HUDEP-2 (cell line): ENCODE results near the gene PPP1R14C.
"Not testable (repeated sequence)": the region's sequence is repeated elsewhere in the genome, so short reads cannot be mapped to it uniquely, and the experiment has no call there.

Experiments
- DNase-seq, 76 experiments: peaks; one replicate each; lab custom pipeline; 2025; ENCODE audit not compliant: unreplicated experiment in 76 of 76; lab: John Stamatoyannopoulos, UW

Gene PPP1R14C

DNA sequence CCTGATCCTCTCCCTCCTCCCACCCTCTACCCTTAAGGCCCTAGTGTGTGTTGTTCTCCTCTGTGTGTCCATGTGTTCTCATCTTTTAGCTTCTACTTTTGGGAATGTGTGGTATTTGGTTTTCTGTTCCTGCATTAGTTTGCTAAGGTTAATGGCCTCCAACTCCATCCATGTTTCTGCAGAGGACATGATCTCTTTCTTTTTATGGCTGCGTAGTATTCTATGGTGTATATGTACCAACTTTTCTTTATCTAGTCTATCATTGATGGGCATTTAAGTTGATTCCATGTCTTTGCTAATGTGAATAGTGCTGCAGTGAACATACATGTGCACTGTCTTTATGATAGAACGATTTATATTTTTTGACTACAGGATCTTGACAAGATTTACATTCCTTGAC is 44.6 kb downstream of the PPP1R14C start:
- not testable (repeated sequence) for DNase-seq

- peak in 1 of 76 experiments; percentile 11 for DNase-seq
These were observed 46.3 kb downstream of the PPP1R14C start for GRCh38 chr6:150189122-150189521.

DNA sequence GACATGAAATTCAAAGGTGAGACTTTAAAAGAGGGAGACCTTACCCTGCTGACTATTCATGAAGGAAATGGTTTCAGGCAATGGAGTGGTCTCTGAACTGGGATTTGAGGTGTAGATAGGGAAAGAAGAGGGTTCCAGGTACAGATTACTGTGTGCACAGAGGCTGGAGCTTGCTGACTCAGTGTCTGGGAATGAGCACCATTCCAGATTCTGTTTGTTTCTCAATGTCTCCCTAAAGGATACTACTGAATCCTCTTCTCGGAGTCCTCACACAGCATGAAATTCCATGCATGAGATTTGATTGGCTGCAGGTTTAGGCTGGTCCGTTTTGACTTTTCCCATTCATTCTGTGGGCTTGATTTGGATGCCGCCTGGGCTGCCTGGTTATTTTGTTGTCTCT is 49.0 kb downstream of the PPP1R14C start:
- no peak for DNase-seq

DNA sequence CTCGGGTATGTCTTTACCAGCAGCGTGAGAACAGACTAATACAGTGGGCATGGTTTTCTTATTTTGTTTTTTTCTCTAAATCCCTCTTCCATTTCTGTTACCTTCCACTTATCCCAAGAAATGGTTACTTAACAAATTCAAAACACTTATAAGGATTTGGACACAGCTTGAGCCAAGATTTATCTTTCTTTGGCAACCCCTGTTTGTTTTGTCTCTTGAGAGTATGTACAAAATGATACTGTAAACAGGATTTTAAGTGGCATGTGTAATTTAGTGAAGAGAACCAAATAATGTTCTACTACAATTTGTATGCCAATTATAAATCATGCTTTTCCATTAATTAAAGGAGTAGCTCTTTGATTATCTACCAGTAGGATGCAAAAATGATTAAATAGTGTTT is 51.4 kb downstream of the PPP1R14C start:
- no peak for DNase-seq

DNA sequence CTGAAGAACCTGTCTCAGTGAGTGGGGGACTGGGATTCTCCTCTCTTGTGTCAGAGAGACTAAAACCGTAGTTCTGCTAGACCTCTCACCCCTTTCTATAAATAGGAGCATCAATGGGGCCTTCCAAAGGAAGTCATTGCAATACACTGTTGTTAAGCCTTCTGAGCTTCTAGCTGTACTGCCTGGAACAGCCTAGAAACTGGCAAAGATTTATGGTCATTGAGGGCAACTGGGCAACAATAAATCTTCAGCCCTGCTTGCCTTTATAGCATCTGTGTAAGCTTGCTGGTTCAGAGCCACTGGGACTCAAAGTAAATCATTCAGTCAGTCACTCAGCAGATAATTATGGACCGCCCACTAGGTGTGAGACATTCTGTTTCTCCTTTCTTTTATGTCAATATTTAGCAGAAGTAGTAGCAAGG is 53.2 kb downstream of the PPP1R14C start:
- no peak for DNase-seq

- DNase-seq = no peak
These were observed 54.3 kb downstream of the PPP1R14C start for GRCh38 chr6:150196942-150197745.

DNA sequence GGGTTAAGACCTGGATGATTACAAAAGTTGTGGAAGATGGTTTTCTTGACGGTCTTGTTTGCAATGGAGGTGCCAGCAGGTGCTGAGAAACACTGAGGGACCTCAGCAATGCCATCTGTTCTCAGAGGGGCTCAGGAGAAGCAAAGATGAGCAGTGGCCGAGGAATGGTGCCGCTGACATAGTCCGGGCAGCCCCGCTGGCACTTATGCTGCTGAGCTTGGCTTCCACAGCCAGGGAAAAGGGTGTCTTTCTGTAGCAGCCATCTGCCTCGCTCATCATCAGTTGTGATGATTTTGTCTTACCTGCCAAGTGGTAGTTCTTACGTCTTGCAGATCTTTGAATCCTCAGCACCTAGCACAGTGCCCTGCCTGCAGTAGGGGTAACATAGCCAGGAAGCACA is 55.7 kb downstream of the PPP1R14C start:
- DNase-seq = no peak

DNA sequence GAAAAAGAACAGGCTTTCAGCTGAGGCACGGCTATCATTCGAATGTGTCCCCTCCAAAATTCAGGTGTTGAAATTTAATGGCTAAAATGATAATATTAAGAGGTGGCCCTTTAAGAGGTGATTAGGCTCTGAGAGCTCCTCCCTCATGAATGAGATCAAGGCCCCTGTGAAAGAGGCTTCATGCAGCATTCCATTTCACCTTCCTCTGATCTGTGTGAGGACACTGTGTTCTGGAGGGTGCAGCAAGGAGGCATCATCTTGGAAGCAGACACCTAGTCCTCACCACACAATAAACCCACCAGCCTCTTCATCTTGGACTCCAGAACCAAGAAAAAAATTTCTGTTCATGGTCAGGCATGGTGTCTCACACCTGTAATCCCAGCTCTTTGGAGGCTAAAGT is 56.4 kb downstream of the PPP1R14C start:
- no peak for DNase-seq

DNA sequence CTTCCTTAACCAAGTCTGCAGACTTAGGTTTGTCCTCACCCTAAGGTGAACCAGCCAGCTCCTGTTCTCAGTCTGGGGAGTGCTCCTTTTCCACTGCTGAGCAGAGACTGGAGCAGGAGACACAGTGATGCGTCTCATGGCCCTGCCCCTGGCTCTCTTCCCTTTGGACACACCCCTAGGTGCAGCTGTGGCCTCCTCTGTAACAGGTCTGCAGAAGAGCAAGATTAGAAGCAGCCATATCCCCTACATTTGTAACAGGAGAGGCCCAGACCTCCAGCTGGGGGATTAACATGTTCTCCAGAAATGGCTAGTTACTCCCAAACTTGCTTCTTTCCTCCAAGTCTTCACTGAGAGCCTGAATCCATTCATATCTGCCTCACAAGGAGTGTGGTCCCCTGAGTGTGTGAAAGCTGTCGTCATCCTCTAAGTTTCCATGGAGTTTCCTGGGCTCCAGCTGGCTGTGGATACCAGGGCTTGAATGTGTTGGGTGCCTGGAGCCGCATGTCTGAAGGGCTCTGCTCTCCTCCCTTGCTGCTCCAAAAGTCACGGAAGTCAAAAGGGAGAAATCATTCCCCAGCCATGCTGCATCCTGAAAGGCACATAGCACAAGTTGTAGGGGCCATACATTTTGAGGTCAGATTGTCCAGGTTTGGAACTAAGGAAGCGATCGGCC is 57.7 kb downstream of the PPP1R14C start:
- DNase-seq = no peak

DNA sequence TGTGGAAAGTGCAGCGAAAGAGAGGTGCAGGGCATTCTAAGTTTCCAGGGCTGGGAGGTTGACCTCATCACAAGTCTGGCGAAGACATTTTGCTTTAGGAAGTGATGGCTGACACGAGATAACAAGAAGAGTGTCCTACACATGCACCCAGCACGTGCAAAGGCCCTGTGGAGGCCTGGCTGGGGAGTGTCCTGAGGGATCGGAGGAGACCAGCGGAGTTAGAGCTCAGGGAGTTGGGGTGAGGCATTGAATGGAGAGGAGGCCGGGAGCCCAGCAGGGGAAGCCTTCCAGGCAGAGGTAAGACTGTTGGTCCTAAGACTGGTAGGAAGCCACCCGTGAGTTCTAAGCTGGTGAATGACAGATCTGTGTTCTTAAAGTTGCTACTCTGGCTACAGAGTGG is 58.4 kb downstream of the PPP1R14C start:
- no peak for DNase-seq

GRCh38 chr6:150201772-150202329 is 59.0 kb downstream of the PPP1R14C start:
- DNase-seq = no peak

DNA sequence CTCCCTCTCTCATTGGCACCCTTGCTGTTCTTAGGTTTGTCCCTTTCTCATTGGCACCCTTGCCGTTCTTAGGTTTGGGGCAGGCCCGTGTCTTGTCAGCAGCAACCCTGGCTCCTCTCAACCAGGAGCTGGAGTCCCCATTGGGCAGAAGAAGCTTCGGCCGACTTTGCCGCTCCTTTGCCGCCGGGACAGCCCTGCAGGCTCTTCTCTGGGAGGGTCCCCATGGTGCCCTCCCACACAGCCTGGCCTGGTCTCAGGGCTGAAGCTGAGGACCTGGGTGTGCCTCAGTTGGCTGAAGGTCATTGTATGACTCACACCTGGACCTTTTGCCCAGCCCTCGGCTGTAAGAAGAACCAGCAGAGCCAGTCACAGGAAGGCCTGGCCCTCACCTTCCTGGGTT is 59.6 kb downstream of the PPP1R14C start:
- DNase-seq = no peak

- DNase-seq = no peak
These were observed 60.1 kb downstream of the PPP1R14C start for GRCh38 chr6:150202934-150203333.

- no peak for DNase-seq
These were observed 60.5 kb downstream of the PPP1R14C start for GRCh38 chr6:150203378-150203777.

DNA sequence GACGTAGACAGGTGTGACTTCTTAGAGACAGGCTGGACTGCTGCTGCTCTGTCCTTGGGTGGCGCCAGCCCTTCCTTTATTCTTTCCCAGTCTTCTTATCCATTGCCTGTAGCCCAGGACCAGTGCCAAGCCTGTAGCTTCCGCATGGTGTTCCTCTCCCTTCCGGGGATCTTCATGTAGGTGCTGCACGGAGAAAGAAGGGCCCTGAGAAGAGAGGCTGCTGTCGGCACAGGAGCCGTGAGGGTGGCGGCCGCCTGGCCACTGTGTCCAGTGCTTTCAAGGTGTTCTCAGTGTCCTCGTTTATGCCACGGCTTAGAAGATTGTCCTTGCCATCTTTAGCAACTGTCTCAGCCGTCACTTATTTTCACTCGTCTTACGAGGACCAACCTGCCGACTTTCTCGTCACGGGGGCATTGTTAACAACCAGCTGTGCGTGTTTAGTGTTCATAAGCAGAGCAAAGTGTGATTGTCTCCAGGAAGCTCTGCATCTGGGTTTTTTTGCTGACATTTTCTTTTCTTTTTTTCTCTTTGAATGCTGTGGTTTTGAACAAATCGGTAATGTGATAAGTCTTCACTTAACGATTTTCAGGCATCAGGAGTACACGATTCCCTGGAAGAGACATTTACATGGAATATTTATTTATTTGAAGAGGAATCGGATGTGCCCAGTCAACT is 61.2 kb downstream of the PPP1R14C start:
- no peak for DNase-seq

- no peak for DNase-seq
These were observed 62.0 kb downstream of the PPP1R14C start for GRCh38 chr6:150204705-150205472.

DNA sequence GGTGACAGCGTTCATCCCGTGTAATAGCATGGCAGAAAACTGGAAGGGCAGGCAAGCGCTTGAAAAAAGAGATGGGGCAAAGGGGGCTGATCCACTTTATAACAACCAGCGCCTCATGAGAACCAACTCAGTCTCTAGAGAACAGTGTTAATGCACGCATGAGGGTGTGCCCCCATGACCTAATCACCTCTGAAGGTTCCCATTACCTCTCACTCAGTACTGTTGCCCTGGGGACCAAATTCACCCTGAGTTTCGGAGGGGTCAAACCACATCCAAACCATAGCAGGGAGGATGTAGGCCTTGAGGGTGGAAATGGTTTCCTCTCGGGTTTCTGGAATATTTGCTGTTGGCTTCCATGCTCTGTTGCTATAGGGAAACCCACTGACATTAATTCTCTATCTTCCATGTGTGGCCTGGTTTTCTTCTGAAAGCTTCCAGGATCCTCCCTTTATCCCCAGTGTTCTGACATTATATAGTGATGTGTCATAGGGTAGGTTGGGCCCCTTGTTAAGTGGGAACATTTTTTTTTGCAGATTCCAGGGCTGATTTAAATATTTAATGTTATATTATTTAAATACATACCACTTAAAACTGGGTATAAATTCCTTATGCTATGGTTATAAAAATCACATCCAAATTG is 65.2 kb downstream of the PPP1R14C start:
- DNase-seq = no peak

DNA sequence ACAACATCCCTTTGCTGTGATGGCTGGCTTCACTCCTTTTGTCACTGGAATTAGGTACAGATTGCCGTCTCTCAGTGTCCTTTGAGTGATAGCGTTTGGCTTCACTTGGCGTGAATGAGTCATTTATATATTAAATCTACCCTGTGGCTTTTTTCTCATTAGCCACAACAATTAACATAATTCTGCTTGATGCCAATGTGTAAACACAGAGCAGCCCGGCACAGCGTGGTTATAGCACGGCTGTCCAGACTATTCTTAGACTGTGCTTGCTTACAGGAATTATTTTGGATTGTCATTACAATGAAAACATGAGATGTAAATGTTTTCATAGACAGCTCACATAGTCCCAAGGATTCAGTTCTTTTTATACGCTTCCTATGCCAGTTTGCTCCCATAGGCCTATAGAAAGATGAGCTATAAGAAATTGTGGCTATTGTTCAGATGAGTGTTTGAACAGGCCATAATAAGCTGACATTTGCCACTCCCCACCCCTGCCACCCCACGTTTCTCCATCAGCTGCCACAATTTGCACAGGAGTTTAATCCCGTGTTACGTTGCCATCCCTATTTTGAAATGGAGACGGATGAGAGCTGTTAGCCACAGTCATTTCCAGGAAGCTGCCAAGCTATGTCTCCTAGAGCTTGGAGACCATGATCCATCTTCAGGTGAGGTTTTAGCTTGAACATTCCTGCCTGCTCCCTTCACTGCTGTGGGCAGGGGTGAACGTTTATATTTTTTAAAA is 65.9 kb downstream of the PPP1R14C start:
- no peak for DNase-seq

- DNase-seq = no peak
These were observed 66.6 kb downstream of the PPP1R14C start for GRCh38 chr6:150209415-150209814.
